Measurements from ENCODE around the gene ELOVL5.
A peak's percentile ranks its signal among the peaks of the same experiment; 100 is the strongest.

Gene ELOVL5

GRCh38 chr6:53340536-53340935 is 8.2 kb downstream of the ELOVL5 start:
- Histone ChIP-seq H3K9me2 (ENCODE audit: low read depth, low read length) (no peaks in the 10 kb centered on the region), H4K20me1 (ENCODE audit: insufficient read depth, low read length) (no peaks in the 10 kb centered on the region), H3F3A (ENCODE audit: insufficient read depth, low read length) (0 out of 2 replicates have a peak, but pooled peaks cover 3% of the 10 kb centered on the region), H3K36me3 (ENCODE audit: insufficient read depth, low read length) (peaks cover 35% of the 10 kb centered on the region; the same call in 1 of the 2 replicates), H3K27ac (ENCODE audit: low read depth, low read length, poor library complexity, severe bottlenecking) (no peak overlapping the region), H3K9ac (ENCODE audit: low read length) (no peak overlapping the region), H3K4me2 (ENCODE audit: low read length) (peak overlapping the region; percentile 51; the same call in 1 of the 2 replicates), H3K9me3 (ENCODE audit: low read length) (no peaks in the 10 kb centered on the region), H3K27me3 (ENCODE audit: insufficient read depth, low read length) (no peaks in the 10 kb centered on the region), H3K79me2 (ENCODE audit: insufficient read depth, low read length) (peaks cover 97% of the 10 kb centered on the region), H3K4me1 (ENCODE audit: insufficient read depth, low read length, severe bottlenecking) (peaks cover 95% of the 10 kb centered on the region), H2AFZ (ENCODE audit: low read length) (no peak overlapping the region), H3K4me3 (ENCODE audit: low read depth, low read length, poor library complexity, severe bottlenecking) (no peak overlapping the region)
- no peak for TF ChIP-seq EZH2 (IDR thresholded peaks at IDR 0.05; ENCODE audit: borderline replicate concordance, low read length)

DNA sequence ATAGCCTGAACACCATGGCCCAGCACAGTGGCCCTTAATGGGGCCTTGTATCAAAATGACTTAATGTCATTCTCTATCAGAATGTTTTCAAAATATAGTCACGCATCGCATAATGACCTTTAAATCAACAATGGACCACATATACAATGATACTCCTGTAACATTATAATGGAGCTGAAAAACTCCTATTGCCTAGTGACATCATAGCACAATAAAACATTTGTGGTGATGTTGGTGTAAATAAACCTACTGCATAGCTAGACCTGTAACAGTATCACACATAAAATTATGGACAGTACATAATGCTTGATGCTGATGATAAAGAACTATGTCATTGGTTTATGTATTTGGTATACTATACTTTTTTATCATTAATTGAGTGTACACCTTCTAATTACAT is 9.3 kb downstream of the ELOVL5 start:
- no peak overlapping the region for H3K9ac ChIP-seq (ENCODE audit: low read length)
- peaks cover 24% of the 10 kb centered on the region; the same call in 1 of the 2 replicates for H3K36me3 ChIP-seq (ENCODE audit: insufficient read depth, low read length)
- H2AFZ ChIP-seq (ENCODE audit: low read length): no peak overlapping the region
- H4K20me1 ChIP-seq (ENCODE audit: insufficient read depth, low read length): no peaks in the 10 kb centered on the region
- H3K9me3 ChIP-seq (ENCODE audit: low read length): no peaks in the 10 kb centered on the region
- no peak for TF ChIP-seq EZH2 (IDR thresholded peaks at IDR 0.05; ENCODE audit: borderline replicate concordance, low read length)
- TF ChIP-seq, protein P1, sequence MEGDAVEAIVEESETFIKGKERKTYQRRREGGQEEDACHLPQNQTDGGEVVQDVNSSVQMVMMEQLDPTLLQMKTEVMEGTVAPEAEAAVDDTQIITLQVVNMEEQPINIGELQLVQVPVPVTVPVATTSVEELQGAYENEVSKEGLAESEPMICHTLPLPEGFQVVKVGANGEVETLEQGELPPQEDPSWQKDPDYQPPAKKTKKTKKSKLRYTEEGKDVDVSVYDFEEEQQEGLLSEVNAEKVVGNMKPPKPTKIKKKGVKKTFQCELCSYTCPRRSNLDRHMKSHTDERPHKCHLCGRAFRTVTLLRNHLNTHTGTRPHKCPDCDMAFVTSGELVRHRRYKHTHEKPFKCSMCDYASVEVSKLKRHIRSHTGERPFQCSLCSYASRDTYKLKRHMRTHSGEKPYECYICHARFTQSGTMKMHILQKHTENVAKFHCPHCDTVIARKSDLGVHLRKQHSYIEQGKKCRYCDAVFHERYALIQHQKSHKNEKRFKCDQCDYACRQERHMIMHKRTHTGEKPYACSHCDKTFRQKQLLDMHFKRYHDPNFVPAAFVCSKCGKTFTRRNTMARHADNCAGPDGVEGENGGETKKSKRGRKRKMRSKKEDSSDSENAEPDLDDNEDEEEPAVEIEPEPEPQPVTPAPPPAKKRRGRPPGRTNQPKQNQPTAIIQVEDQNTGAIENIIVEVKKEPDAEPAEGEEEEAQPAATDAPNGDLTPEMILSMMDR (IDR thresholded peaks at IDR 0.05; ENCODE audit: low read length): no peak
- peaks cover 95% of the 10 kb centered on the region for H3K79me2 ChIP-seq (ENCODE audit: insufficient read depth, low read length)
- 0 out of 2 replicates have a peak, but pooled peaks cover 3% of the 10 kb centered on the region for H3F3A ChIP-seq (ENCODE audit: insufficient read depth, low read length)
- no peaks in the 10 kb centered on the region for H3K27me3 ChIP-seq (ENCODE audit: insufficient read depth, low read length)
- no peak overlapping the region for H3K4me3 ChIP-seq (ENCODE audit: low read depth, low read length, poor library complexity, severe bottlenecking)
- H3K27ac ChIP-seq (ENCODE audit: low read depth, low read length, poor library complexity, severe bottlenecking): peak overlapping the region; percentile 21
- H3K4me2 ChIP-seq (ENCODE audit: low read length): no peak overlapping the region
- H3K4me1 ChIP-seq (ENCODE audit: insufficient read depth, low read length, severe bottlenecking): peaks cover 95% of the 10 kb centered on the region
- no peaks in the 10 kb centered on the region for H3K9me2 ChIP-seq (ENCODE audit: low read depth, low read length)

DNA sequence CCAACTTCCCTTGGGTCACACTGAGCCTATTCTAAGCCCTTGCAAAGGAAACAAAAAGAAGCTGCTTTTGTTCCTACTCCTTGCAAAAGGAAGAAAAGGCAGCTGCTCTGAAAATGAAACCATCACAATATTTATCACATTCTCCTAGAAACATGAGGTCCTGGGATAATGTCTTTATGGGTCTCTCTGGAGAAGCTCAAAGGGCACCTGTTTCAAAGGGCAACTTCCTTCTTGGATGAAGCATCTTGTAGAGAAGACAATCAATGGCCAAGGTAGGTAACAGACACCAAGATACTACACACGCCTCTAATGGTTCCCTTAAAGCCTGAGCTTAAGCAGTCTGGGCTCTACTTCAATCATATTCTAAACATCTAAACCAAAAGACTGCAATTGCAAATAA is 10.4 kb downstream of the ELOVL5 start:
- 0 out of 2 replicates have a peak, but pooled peaks cover 3% of the 10 kb centered on the region for H3F3A ChIP-seq (ENCODE audit: insufficient read depth, low read length)
- H4K20me1 ChIP-seq (ENCODE audit: insufficient read depth, low read length): no peaks in the 10 kb centered on the region
- no peak overlapping the region for H3K9ac ChIP-seq (ENCODE audit: low read length)
- TF ChIP-seq, protein P1 (IDR thresholded peaks at IDR 0.05; ENCODE audit: low read length): no peak
- no peak for TF ChIP-seq EZH2 (IDR thresholded peaks at IDR 0.05; ENCODE audit: borderline replicate concordance, low read length)
- peaks cover 18% of the 10 kb centered on the region; the same call in 1 of the 2 replicates for H3K36me3 ChIP-seq (ENCODE audit: insufficient read depth, low read length)
- no peak overlapping the region for H3K4me2 ChIP-seq (ENCODE audit: low read length)
- peaks cover 95% of the 10 kb centered on the region for H3K79me2 ChIP-seq (ENCODE audit: insufficient read depth, low read length)
- no peak overlapping the region for H2AFZ ChIP-seq (ENCODE audit: low read length)
- H3K9me3 ChIP-seq (ENCODE audit: low read length): no peaks in the 10 kb centered on the region
- H3K4me1 ChIP-seq (ENCODE audit: insufficient read depth, low read length, severe bottlenecking): peaks cover 95% of the 10 kb centered on the region
- H3K27me3 ChIP-seq (ENCODE audit: insufficient read depth, low read length): no peaks in the 10 kb centered on the region
- H3K4me3 ChIP-seq (ENCODE audit: low read depth, low read length, poor library complexity, severe bottlenecking): no peak overlapping the region
- H3K9me2 ChIP-seq (ENCODE audit: low read depth, low read length): no peaks in the 10 kb centered on the region
- H3K27ac ChIP-seq (ENCODE audit: low read depth, low read length, poor library complexity, severe bottlenecking): peak overlapping the region; percentile 21

GRCh38 chr6:53336070-53336469 is 12.7 kb downstream of the ELOVL5 start:
- Histone ChIP-seq H3K4me1 (ENCODE audit: insufficient read depth, low read length, severe bottlenecking) (peaks cover 72% of the 10 kb centered on the region), H2AFZ (ENCODE audit: low read length) (no peak overlapping the region), H3K4me2 (ENCODE audit: low read length) (peak overlapping the region; percentile 90), H3K79me2 (ENCODE audit: insufficient read depth, low read length) (peaks cover 95% of the 10 kb centered on the region), H3K36me3 (ENCODE audit: insufficient read depth, low read length) (peaks cover 36% of the 10 kb centered on the region), H3K9me3 (ENCODE audit: low read length) (0 out of 2 replicates have a peak, but pooled peaks cover 4% of the 10 kb centered on the region), H3K9ac (ENCODE audit: low read length) (peak overlapping the region; percentile 52), H4K20me1 (ENCODE audit: insufficient read depth, low read length) (no peaks in the 10 kb centered on the region), H3F3A (ENCODE audit: insufficient read depth, low read length) (0 out of 2 replicates have a peak, but pooled peaks cover 3% of the 10 kb centered on the region), H3K27ac (ENCODE audit: low read depth, low read length, poor library complexity, severe bottlenecking) (peak overlapping the region; percentile 93), H3K9me2 (ENCODE audit: low read depth, low read length) (no peaks in the 10 kb centered on the region), H3K27me3 (ENCODE audit: insufficient read depth, low read length) (no peaks in the 10 kb centered on the region), H3K4me3 (ENCODE audit: low read depth, low read length, poor library complexity, severe bottlenecking) (peak overlapping the region; percentile 54)
- TF ChIP-seq, protein P1 (IDR thresholded peaks at IDR 0.05; ENCODE audit: low read length): no peak
- TF ChIP-seq EZH2 (IDR thresholded peaks at IDR 0.05; ENCODE audit: borderline replicate concordance, low read length): no peak

All from OCI-LY1 (cell line).